GM04504 (cell line): Measurements from ENCODE around the gene EFCAB3.
"Not testable (repeated sequence)": the region's sequence is repeated elsewhere in the genome, so short reads cannot be mapped to it uniquely, and the experiment has no call there.

Experiments used
- DNase-seq: peaks from one replicate; pipeline ENCODE4 v3.0.0-alpha.2; 2012; ENCODE audit warnings: low read depth

The EFCAB3 gene

DNA sequence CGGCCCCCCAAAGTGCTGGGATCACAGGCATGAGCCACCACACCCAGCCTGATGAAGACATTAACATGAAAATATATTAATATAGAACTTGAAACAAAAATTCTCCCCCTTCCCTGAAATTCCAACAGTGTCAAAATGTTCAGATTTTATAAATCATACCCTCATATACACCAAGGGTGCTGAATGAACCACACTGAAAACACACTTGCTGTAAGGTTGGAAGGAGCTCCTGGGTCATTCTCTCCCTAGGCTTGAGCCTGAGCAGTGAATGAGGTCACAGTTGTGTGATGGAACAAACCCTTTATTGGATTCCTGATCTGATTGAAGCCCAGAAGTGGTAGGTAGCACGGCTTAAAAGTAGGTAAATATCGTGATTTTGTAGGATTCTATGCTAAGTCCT lies at the start of gene EFCAB3:
Gene EFCAB3, plus strand, starts transcription at position 301 of the 400 bp plus-strand sequence. CDS start 2,427 bp downstream, outside the sequence.
- DNase-seq = no peak

GRCh38 chr17:62336527-62336926 lies 43.8 kb upstream of the EFCAB3 start:
- DNase-seq = no peak

GRCh38 chr17:62343764-62344270 lies 36.5 kb upstream of the EFCAB3 start:
- no peak for DNase-seq

DNA sequence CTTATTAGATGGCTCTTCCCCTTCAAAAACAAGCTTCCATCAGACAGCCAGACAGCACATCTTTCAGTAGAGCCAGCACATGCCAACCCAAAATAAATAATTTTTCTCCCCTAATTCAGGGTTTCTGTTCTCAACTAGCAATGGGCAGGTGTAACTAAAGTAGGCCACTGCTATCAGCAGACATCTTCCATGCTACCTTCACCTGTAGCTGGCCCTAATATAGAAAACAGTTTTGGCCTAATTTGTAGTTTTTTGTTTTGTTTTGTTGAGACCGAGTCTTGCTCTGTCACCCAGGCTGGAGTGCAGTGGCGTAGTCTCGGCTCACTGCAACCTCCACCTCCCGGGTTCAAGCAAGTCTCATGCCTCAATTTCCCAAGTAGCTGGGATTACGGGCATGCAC lies 29.2 kb upstream of the EFCAB3 start:
- DNase-seq = no peak

GRCh38 chr17:62366191-62366590 lies 14.2 kb upstream of the EFCAB3 start:
- no peak for DNase-seq

DNA sequence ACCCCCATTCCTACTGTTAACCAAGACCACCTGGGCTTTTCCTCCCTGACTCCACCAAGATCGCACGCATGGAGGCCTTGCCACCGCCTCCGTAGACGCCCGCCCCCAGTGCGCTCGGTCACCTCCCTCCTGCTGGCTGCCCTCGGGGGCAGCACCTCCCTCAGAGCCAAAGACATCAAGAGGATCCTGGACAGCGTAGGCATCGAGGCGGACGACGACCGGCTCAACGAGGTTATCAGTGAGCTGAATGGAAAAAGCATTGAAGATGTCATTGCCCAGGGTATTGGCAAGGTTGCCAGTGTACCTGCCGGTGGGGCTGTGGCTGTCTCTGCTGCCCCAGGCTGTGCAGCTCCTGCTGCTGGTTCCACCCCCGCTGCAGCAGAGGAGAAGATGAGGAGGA lies 1.2 kb downstream of the EFCAB3 start:
- no peak for DNase-seq

- DNase-seq = no peak
Observed at GRCh38 chr17:62388856-62389255, 8.5 kb downstream of the EFCAB3 start.

DNA sequence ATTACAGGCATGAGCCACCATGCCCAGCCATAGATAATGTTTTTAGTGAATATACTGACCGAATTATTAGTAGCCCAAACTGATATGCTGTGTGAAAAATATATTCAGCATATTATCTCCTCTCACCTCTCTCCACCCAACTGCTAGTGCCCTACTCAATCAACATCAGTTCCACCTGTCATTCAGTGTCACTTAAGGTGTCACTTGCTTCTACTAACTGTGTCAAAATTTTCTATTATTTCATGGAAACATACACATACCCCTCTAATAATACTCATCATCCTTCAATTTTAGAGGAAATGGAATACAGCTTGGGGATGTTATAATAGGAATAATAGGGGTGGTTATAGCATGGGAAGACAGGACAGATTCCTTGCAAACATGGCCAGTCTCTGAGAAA lies 12.6 kb downstream of the EFCAB3 start:
- DNase-seq = no peak

GRCh38 chr17:62398891-62399290 lies 18.5 kb downstream of the EFCAB3 start:
- DNase-seq = no peak

GRCh38 chr17:62405451-62405850 lies 25.1 kb downstream of the EFCAB3 start:
- DNase-seq = no peak

- DNase-seq = not testable (repeated sequence)
Observed at GRCh38 chr17:62413090-62413489, 32.7 kb downstream of the EFCAB3 start.

GRCh38 chr17:62423647-62424461 lies 43.5 kb downstream of the EFCAB3 start, which contains the start of gene METTL2A:
METTL2A (plus strand) TSS chr17:62423897; CDS start chr17:62423903, 6 bp downstream.
- DNase-seq = peak; percentile 48

GRCh38 chr17:62426214-62426613 lies 45.9 kb downstream of the EFCAB3 start:
- not testable (repeated sequence) for DNase-seq

- not testable (repeated sequence) for DNase-seq
Observed at GRCh38 chr17:62435251-62435650, 54.9 kb downstream of the EFCAB3 start.

- not testable (repeated sequence) for DNase-seq
Observed at GRCh38 chr17:62441181-62441580, 60.8 kb downstream of the EFCAB3 start.

DNA sequence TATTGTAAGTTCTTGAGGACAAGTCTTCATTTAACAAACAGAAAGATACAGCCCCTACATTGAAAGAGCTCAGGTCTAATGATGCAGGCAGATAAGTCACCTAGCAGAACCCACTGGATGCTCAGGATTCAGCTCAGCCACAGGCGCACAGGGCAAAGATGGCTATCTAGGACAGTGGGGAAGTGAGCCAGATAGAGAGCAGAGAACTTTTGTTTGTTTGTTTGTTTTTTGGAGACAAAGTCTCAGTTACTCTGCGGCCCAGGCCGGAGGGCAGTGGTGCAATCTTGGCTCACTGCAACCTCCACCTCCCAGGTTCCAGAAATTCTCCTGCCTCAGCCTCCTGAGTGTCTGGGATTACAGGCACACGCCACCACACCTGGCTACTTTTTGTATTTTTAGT lies 63.7 kb downstream of the EFCAB3 start:
- no peak for DNase-seq

DNA sequence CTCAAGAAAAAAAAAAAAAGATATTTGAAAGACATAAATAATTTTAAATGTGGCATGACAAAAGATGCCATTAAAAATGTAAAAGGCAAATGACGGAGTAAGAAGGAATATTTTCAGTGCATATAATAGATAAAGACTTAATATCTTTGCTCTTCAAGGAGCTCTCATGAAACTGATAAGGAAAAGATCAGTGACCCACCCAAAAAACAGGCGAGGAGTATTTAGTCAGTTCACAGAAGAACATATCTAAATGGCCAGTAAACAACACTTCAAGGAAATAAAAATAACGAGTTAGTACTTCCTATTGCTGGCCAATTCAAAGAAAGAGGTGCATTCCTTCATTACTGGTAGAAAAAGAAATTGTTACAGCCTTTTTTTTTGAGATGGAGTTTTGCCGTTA lies 65.4 kb downstream of the EFCAB3 start:
- not testable (repeated sequence) for DNase-seq

DNA sequence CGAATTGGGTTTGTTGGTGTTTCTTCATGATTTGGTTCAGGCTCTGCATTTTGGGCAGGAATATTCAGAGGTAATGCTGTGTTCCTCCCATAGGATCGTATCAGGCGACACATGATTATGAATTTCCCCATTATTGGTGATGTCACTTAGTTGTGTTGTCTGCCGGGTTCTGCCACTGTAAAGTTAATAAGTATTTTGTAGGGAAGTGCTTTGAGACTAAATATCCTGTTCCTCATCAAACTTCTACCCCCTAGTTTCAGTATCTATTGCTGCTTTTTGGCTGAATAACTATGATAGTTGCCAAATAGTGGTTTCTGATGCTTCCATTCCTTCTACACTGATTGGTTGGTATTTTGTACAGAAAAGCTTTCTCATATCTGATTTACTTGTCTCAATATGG lies 71.8 kb downstream of the EFCAB3 start:
- DNase-seq = not testable (repeated sequence)

DNA sequence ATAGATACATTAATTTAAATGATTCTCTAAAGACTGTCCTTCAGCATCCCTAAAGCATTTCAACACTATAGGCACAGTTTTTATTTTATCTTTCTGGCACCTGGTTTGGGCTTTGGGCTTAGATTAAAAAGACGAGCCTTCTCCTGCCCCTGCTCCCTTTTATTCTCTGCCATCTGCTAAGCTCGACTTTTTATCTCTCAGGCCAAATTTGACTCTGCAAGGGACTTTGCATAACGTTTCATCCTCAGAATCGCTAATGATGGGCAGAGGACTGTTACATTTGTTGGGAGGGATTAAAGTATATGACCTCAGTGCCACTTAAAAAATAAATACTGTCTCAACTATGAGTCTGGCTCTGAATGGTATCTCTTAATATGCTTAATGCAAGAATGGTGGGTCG lies 72.7 kb downstream of the EFCAB3 start:
- DNase-seq = not testable (repeated sequence)

- not testable (repeated sequence) for DNase-seq
Observed at GRCh38 chr17:62453656-62454055, 73.3 kb downstream of the EFCAB3 start.

DNA sequence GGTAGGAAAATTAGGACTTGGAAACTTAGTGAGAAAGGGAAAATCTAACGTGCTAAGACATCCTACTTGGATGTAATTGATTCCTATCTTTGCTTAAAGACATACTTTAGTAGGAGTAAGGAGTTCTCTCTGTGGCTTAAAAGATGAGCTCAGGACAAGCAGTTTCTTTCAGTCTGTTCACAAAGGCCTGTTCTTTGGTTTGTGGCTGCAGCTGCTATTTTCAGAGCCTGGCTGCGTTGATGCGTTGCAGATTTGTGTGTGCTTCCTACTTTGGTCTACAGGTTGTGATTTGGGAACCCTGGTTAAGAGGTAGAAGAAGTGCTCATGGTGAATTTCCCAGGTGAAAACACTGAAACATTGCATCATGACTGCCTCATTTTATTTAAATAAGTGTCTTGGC lies 73.8 kb downstream of the EFCAB3 start:
- DNase-seq = not testable (repeated sequence)

DNA sequence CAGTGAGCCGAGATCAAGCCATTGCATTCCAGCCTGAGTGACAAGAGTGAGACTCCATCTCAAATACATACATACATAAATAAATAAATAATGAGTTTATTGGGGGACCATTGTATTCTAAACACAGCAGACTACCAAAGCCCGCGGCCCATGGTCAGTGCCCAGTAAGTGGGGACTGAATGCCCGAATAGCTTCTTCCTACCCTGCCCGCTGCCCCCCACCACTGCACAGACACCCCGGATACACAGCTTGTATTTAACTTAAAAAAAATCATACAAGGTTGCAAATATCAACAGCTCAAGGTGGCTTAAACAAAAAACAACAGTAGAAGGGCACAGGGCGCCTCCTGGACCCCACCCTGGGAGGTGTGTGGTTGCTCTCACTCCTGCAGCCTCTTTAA lies 75.7 kb downstream of the EFCAB3 start:
- DNase-seq = no peak

- DNase-seq = not testable (repeated sequence)
Observed at GRCh38 chr17:62458483-62458882, 78.1 kb downstream of the EFCAB3 start.

DNA sequence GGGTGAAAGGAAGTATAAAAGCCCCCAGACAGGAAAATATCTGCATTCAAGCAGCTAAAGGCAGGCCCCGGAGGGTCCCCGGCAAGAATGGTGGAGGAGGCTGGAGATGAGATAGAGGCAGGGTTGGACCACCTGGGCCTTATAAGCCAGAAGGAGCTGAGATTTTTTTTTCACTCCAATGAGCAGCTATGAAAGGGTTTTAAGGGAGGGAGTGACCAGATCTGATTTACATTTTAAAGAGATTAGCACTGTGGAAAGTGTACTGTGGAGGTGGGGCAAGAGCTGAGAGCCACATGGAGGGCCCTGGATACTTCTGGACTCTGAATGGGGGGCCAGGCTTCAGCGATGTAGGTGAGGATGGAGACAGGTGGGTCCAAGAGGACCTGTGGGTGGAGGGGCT lies 84.1 kb downstream of the EFCAB3 start:
- DNase-seq = not testable (repeated sequence)
